Measurements from ENCODE around the gene P2RX5. TPM values are rescaled to one million over a fixed set of nuclear protein-coding genes. Genes with fewer than 3 reads are reported as not detected.
A peak's percentile ranks its signal among the peaks of the same experiment; 100 is the strongest.

P2RX5 gene
- total RNA-seq, 4 donors from 2014 or later: 0.38 to 1.1 (median 0.97) TPM; not detected in 1

GRCh38 chr17:3688852-3689261 lies 7.1 kb downstream of the P2RX5 start:
- Histone ChIP-seq H3K27me3 (peaks cover 0 to 55% (median 0%) of the 10 kb centered on the region in 4 donors), H3K36me3 (no peaks in the 10 kb centered on the region), H3K27ac (no peak overlapping the region), H3K4me1 (peaks cover 0 to 6% (median 0%) of the 10 kb centered on the region in 3 donors), H3K4me3 (no peak overlapping the region), H3K9me3 (no peaks in the 10 kb centered on the region)
- 50 to 75% methylated on average over 1 to 5 of the region's 14 CpGs for WGBS, 2 donors
- TF ChIP-seq CTCF (IDR thresholded peaks at IDR 0.05) (no peak), POLR2A (IDR thresholded peaks at IDR 0.05) (no peak)
- intact Hi-C loops (cut with DNase I): no loop called here
- no peak for DNase-seq

- no peak for TF ChIP-seq CTCF (IDR thresholded peaks at IDR 0.05)
- no peak for TF ChIP-seq POLR2A (IDR thresholded peaks at IDR 0.05)
- peaks cover 0 to 55% (median 0%) of the 10 kb centered on the region in 4 donors for H3K27me3 ChIP-seq
- 70% methylated on average over 2 of the region's 19 CpGs; no CpG with 5 or more reads in 1 of the 2 donors for WGBS, 2 donors
- DNase-seq: no peak
- peaks cover 0 to 8% (median 0%) of the 10 kb centered on the region in 3 donors for H3K4me1 ChIP-seq
- no peaks in the 10 kb centered on the region for H3K9me3 ChIP-seq
- no peaks in the 10 kb centered on the region for H3K36me3 ChIP-seq
- intact Hi-C loops (cut with DNase I): no loop called here
- no peak overlapping the region for H3K4me3 ChIP-seq
- H3K27ac ChIP-seq: no peak overlapping the region
These were observed 7.9 kb downstream of the P2RX5 start for GRCh38 chr17:3688027-3688553.

DNA sequence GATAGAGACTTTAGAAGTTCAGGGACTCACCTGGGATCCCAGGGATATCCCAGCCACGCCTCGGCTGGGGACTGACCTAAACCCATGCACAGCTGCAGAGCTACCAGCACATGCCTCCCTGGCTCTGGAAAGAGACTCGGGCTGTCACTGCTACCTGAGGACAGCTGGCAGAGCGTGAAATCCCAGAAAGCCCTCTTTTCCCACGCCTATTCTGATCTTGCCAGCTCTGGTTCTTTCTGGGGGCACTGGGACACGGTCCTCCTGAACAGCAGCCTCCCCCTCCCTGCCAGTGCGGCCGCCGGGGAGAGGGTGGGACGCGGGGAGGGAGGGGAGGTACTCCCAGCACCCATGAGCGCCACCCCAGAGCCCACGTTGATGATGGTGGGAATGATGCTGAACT lies 10.8 kb downstream of the P2RX5 start:
- WGBS, 2 donors: 17 to 22% methylated on average over 1 to 5 of the region's 13 CpGs
- H3K4me1 ChIP-seq: peaks cover 0 to 12% (median 0%) of the 10 kb centered on the region in 3 donors
- peaks cover 0 to 49% (median 0%) of the 10 kb centered on the region in 4 donors for H3K27me3 ChIP-seq

GRCh38 chr17:3683054-3683511 lies 12.9 kb downstream of the P2RX5 start:
- DNase-seq: no peak

More for the DNA sequence above, 10.8 kb downstream of the P2RX5 start:
- Histone ChIP-seq H3K27ac (no peak overlapping the region), H3K9me3 (no peaks in the 10 kb centered on the region), H3K4me3 (no peak overlapping the region), H3K36me3 (no peaks in the 10 kb centered on the region)
- TF ChIP-seq CTCF (IDR thresholded peaks at IDR 0.05): no peak
- no peak for TF ChIP-seq POLR2A (IDR thresholded peaks at IDR 0.05)
- DNase-seq: no peak
- intact Hi-C loops (cut with DNase I): no loop called here

More at GRCh38 chr17:3683054-3683511, 12.9 kb downstream of the P2RX5 start:
- peaks cover 0 to 45% (median 0%) of the 10 kb centered on the region in 4 donors for H3K27me3 ChIP-seq
- no peak overlapping the region for H3K27ac ChIP-seq
- H3K4me1 ChIP-seq: peaks cover 0 to 23% (median 8%) of the 10 kb centered on the region in 3 donors
- intact Hi-C loops (cut with DNase I): no loop called here
- no peaks in the 10 kb centered on the region for H3K36me3 ChIP-seq
- 14 to 39% methylated on average over 5 to 10 of the region's 10 CpGs for WGBS, 2 donors
- peak; percentile 73 to 90 (median 85) for TF ChIP-seq CTCF (IDR thresholded peaks at IDR 0.05)
- no peak for TF ChIP-seq POLR2A (IDR thresholded peaks at IDR 0.05)
- H3K4me3 ChIP-seq: no peak overlapping the region
- no peaks in the 10 kb centered on the region for H3K9me3 ChIP-seq
